Gastrocnemius medialis (tissue), 4 donors: ENCODE measurements around the gene TRIM22.
A peak's percentile ranks its signal among the peaks of the same experiment; 100 is the strongest.

Source experiments
- CTCF ChIP-seq, 5 experiments: fragments of 450-650 bp in 3 of 5; fragments of 200-600 bp in 2 of 5; sonication (generic) in 2 of 5; IDR thresholded peaks in 4 of 5; conservative IDR thresholded peaks in 1 of 5; 1 replicate in 4 of 5; 2 replicates in 1 of 5; pipeline ENCODE4 v1.5.1; 2016 to 2019; ENCODE audit warnings: antibody characterized with exemption in 5 of 5, mild to moderate bottlenecking in 3 of 5, moderate library complexity in 3 of 5
- POLR2A ChIP-seq, 2 donors: fragments of 450-650 bp; IDR thresholded peaks; one replicate each; pipeline ENCODE4 v1.6.1; 2017; ENCODE audit warnings: antibody characterized with exemption in 2 of 2, mild to moderate bottlenecking in 2 of 2, moderate library complexity in 2 of 2

- TF ChIP-seq CTCF (IDR thresholded peaks at IDR 0.05 in 4 of 5, conservative IDR thresholded peaks at IDR 0.05 in 1 of 5) = peak in 1 of 5 experiments; percentile 31
- no peak for TF ChIP-seq POLR2A (IDR thresholded peaks at IDR 0.05)
Observed at GRCh38 chr11:5712507-5712906, 22.9 kb downstream of the TRIM22 start.
